CD4-positive, CD25-positive, alpha-beta regulatory T cell (primary cell): Measurements from ENCODE around the gene CYP2J2. TPM values are rescaled to one million over a fixed set of nuclear protein-coding genes. Genes with fewer than 3 reads are reported as not detected.

Source experiments
- ATAC-seq, 2 donors: fragments of 150-1000 bp; cut with Tn5 transposase; one replicate each; pipeline ENCODE4 v1.10.0; 2021; ENCODE audit warnings: low read depth in 2 of 2, moderate number of reproducible peaks in 2 of 2, moderate library complexity in 1 of 2
- DNase-seq, 3 donors: peaks; one replicate each; pipeline versions ENCODE4 v3.0.0 to v3.0.0-alpha.2; 2012 to 2022; ENCODE audit warnings: mixed read lengths in 1 of 3
- H3K27ac ChIP-seq: one replicate; pipeline ENCODE4 v1.7.0; 2013; ENCODE audit warnings: mild to moderate bottlenecking, low read length; ENCODE audit not compliant: insufficient read depth, poor library complexity, severe bottlenecking
- H3K27me3 ChIP-seq: one replicate; pipeline ENCODE4 v1.7.0; 2013; ENCODE audit warnings: low read length; ENCODE audit not compliant: control insufficient read depth, insufficient read depth
- H3K36me3 ChIP-seq: one replicate; pipeline ENCODE4 v1.7.0; 2013; ENCODE audit warnings: mild to moderate bottlenecking, low read length, moderate library complexity; ENCODE audit not compliant: control insufficient read depth, insufficient read depth
- H3K4me1 ChIP-seq: 2 replicates; pipeline ENCODE4 v1.7.0; 2013; ENCODE audit warnings: mild to moderate bottlenecking, low read length; ENCODE audit not compliant: insufficient read depth, control insufficient read depth, poor library complexity, severe bottlenecking
- H3K4me3 ChIP-seq: one replicate; pipeline ENCODE4 v1.7.0; 2013; ENCODE audit warnings: low read depth, mild to moderate bottlenecking, low read length, moderate library complexity
- H3K9me3 ChIP-seq, 2 experiments: 1 replicate in 1 of 2; 2 replicates in 1 of 2; pipeline ENCODE4 v1.7.0; 2013; ENCODE audit warnings: low read length in 2 of 2, mild to moderate bottlenecking in 1 of 2, moderate library complexity in 1 of 2; ENCODE audit not compliant: control insufficient read depth in 2 of 2
- H3K27ac Mint-ChIP-seq, 3 donors: one replicate each; pipeline ENCODE4 v1.8.0; 2020 to 2022; ENCODE audit warnings: mild to moderate bottlenecking in 3 of 3, mixed read lengths in 3 of 3, moderate library complexity in 2 of 3
- H3K27me3 Mint-ChIP-seq: one replicate; pipeline ENCODE4 v1.8.0; 2022; ENCODE audit warnings: mild to moderate bottlenecking, mixed read lengths
- H3K36me3 Mint-ChIP-seq: one replicate; pipeline ENCODE4 v1.8.0; 2020; ENCODE audit warnings: mixed read lengths
- H3K4me1 Mint-ChIP-seq, 4 donors: one replicate each; pipeline ENCODE4 v1.8.0; 2020 to 2022; ENCODE audit warnings: mixed read lengths in 4 of 4, mild to moderate bottlenecking in 1 of 4
- H3K4me3 Mint-ChIP-seq, 4 donors: one replicate each; pipeline ENCODE4 v1.8.0; 2020 to 2022; ENCODE audit warnings: mild to moderate bottlenecking in 4 of 4, mixed read lengths in 4 of 4, moderate library complexity in 3 of 4
- H3K9me3 Mint-ChIP-seq, 7 donors: one replicate each; pipeline ENCODE4 v1.8.0; 2020 to 2022; ENCODE audit warnings: mixed read lengths in 7 of 7, mild to moderate bottlenecking in 3 of 7, moderate library complexity in 2 of 7
- polyA plus RNA-seq, 4 donors: library from polyadenylated mRNA; unstranded; fragments of 300-500 nt; fragmentation: Illumina TruSeq; gene quantifications; one replicate each; pipeline ENCODE4 v1.2.3, GENCODE V29; 2021
- total RNA-seq: library from RNA; stranded (reverse); gene quantifications from one replicate; pipeline ENCODE4 v1.2.3, GENCODE V29; 2022

The CYP2J2 gene
- total and polyA plus RNA-seq, 5 donors from 2014 or later: 0.14 to 0.47 TPM; not detected in 3

- Histone ChIP-seq H3K27ac (no peak overlapping the region), H3K36me3 (no peaks in the 10 kb centered on the region), H3K4me3 (no peak overlapping the region), H3K27me3 (no peaks in the 10 kb centered on the region), H3K9me3 (peaks cover 6 to 7% of the 10 kb centered on the region in 2 experiments), H3K4me1 (no peaks in the 10 kb centered on the region)
- no peak for DNase-seq
- no peaks in the 10 kb centered on the region for H3K4me1 Mint-ChIP-seq
- no peak overlapping the region for H3K4me3 Mint-ChIP-seq
- peaks cover 0 to 14% (median 4%) of the 10 kb centered on the region in 7 donors for H3K9me3 Mint-ChIP-seq
- peaks cover 5% of the 10 kb centered on the region for H3K36me3 Mint-ChIP-seq
- ATAC-seq: no peak
- no peaks in the 10 kb centered on the region for H3K27me3 Mint-ChIP-seq
- H3K27ac Mint-ChIP-seq: no peak overlapping the region
Measured at GRCh38 chr1:59880735-59881134, 45.8 kb downstream of the CYP2J2 start.

GRCh38 chr1:59879996-59880505, 46.5 kb downstream of the CYP2J2 start:
- no peaks in the 10 kb centered on the region for H3K36me3 ChIP-seq
- H3K9me3 Mint-ChIP-seq: peaks cover 0 to 14% (median 4%) of the 10 kb centered on the region in 7 donors
- H3K9me3 ChIP-seq: peaks cover 6 to 7% of the 10 kb centered on the region in 2 experiments
- no peak overlapping the region for H3K27ac Mint-ChIP-seq
- no peak overlapping the region for H3K4me3 Mint-ChIP-seq
- no peaks in the 10 kb centered on the region for H3K4me1 ChIP-seq
- no peak overlapping the region for H3K27ac ChIP-seq
- no peaks in the 10 kb centered on the region for H3K4me1 Mint-ChIP-seq
- H3K36me3 Mint-ChIP-seq: peaks cover 5% of the 10 kb centered on the region
- no peak overlapping the region for H3K4me3 ChIP-seq
- DNase-seq: no peak
- H3K27me3 ChIP-seq: no peaks in the 10 kb centered on the region
- no peaks in the 10 kb centered on the region for H3K27me3 Mint-ChIP-seq
- ATAC-seq: no peak

GRCh38 chr1:59879574-59879973, 47.0 kb downstream of the CYP2J2 start:
- Histone ChIP-seq H3K36me3 (no peaks in the 10 kb centered on the region), H3K27ac (no peak overlapping the region), H3K4me1 (no peaks in the 10 kb centered on the region), H3K4me3 (no peak overlapping the region), H3K27me3 (no peaks in the 10 kb centered on the region), H3K9me3 (peaks cover 6 to 7% of the 10 kb centered on the region in 2 experiments)
- H3K4me3 Mint-ChIP-seq: no peak overlapping the region
- no peak overlapping the region for H3K27ac Mint-ChIP-seq
- ATAC-seq: no peak
- H3K4me1 Mint-ChIP-seq: no peaks in the 10 kb centered on the region
- H3K36me3 Mint-ChIP-seq: peaks cover 5% of the 10 kb centered on the region
- no peaks in the 10 kb centered on the region for H3K27me3 Mint-ChIP-seq
- H3K9me3 Mint-ChIP-seq: peaks cover 0 to 14% (median 4%) of the 10 kb centered on the region in 7 donors
- peak in 2 of 3 donors; percentile 10 to 60 for DNase-seq

GRCh38 chr1:59878370-59878769, 48.2 kb downstream of the CYP2J2 start:
- DNase-seq: no peak
- H3K27ac Mint-ChIP-seq: no peak overlapping the region
- H3K27ac ChIP-seq: no peak overlapping the region
- H3K9me3 ChIP-seq: peaks cover 6 to 7% of the 10 kb centered on the region in 2 experiments
- no peak overlapping the region for H3K4me3 Mint-ChIP-seq
- no peaks in the 10 kb centered on the region for H3K4me1 ChIP-seq
- H3K27me3 Mint-ChIP-seq: no peaks in the 10 kb centered on the region
- peaks cover 0 to 14% (median 4%) of the 10 kb centered on the region in 7 donors for H3K9me3 Mint-ChIP-seq
- H3K4me1 Mint-ChIP-seq: no peaks in the 10 kb centered on the region
- peaks cover 13% of the 10 kb centered on the region for H3K36me3 Mint-ChIP-seq
- no peaks in the 10 kb centered on the region for H3K27me3 ChIP-seq
- H3K4me3 ChIP-seq: no peak overlapping the region
- ATAC-seq: no peak
- no peaks in the 10 kb centered on the region for H3K36me3 ChIP-seq

- H3K27ac ChIP-seq: no peak overlapping the region
- Mint-ChIP-seq H3K4me1 (no peaks in the 10 kb centered on the region), H3K36me3 (peaks cover 20% of the 10 kb centered on the region), H3K27ac (no peak overlapping the region), H3K4me3 (no peak overlapping the region), H3K27me3 (no peaks in the 10 kb centered on the region), H3K9me3 (peaks cover 0 to 14% (median 4%) of the 10 kb centered on the region in 7 donors)
- peaks cover 6 to 7% of the 10 kb centered on the region in 2 experiments for H3K9me3 ChIP-seq
- no peaks in the 10 kb centered on the region for H3K27me3 ChIP-seq
- H3K36me3 ChIP-seq: peaks cover 6% of the 10 kb centered on the region
- no peaks in the 10 kb centered on the region for H3K4me1 ChIP-seq
- no peak for DNase-seq
- H3K4me3 ChIP-seq: no peak overlapping the region
- no peak for ATAC-seq
Measured at GRCh38 chr1:59877108-59877682, 49.4 kb downstream of the CYP2J2 start.

GRCh38 chr1:59871746-59872145, 54.8 kb downstream of the CYP2J2 start:
- H3K9me3 ChIP-seq: no peaks in the 10 kb centered on the region
- Mint-ChIP-seq H3K9me3 (peaks cover 0 to 3% (median 0%) of the 10 kb centered on the region in 7 donors), H3K27me3 (no peaks in the 10 kb centered on the region), H3K27ac (no peak overlapping the region), H3K4me1 (no peaks in the 10 kb centered on the region), H3K4me3 (no peak overlapping the region), H3K36me3 (peaks cover 31% of the 10 kb centered on the region)
- peaks cover 13% of the 10 kb centered on the region for H3K36me3 ChIP-seq
- no peaks in the 10 kb centered on the region for H3K4me1 ChIP-seq
- H3K4me3 ChIP-seq: no peak overlapping the region
- no peak overlapping the region for H3K27ac ChIP-seq
- no peaks in the 10 kb centered on the region for H3K27me3 ChIP-seq
- DNase-seq (no peak), ATAC-seq (no peak)

- Histone ChIP-seq H3K9me3 (no peaks in the 10 kb centered on the region), H3K36me3 (peaks cover 9% of the 10 kb centered on the region), H3K4me3 (no peak overlapping the region), H3K4me1 (no peaks in the 10 kb centered on the region), H3K27me3 (no peaks in the 10 kb centered on the region), H3K27ac (no peak overlapping the region)
- H3K9me3 Mint-ChIP-seq: no peaks in the 10 kb centered on the region
- DNase-seq (no peak), ATAC-seq (no peak)
- peaks cover 23% of the 10 kb centered on the region for H3K36me3 Mint-ChIP-seq
- no peak overlapping the region for H3K27ac Mint-ChIP-seq
- no peaks in the 10 kb centered on the region for H3K4me1 Mint-ChIP-seq
- H3K27me3 Mint-ChIP-seq: no peaks in the 10 kb centered on the region
- no peak overlapping the region for H3K4me3 Mint-ChIP-seq
Measured at GRCh38 chr1:59866462-59866861, 60.1 kb downstream of the CYP2J2 start.
